Hepatocyte (in vitro differentiated cells): ENCODE data around the gene PTGER2. TPM values are rescaled to one million over a fixed set of nuclear protein-coding genes. Genes with fewer than 3 reads are reported as not detected.

Experiments used
- DNase-seq: peaks from one replicate; pipeline ENCODE4 v3.0.0-alpha.2; 2016; ENCODE audit warnings: low spot score
- H2AFZ ChIP-seq: fragments of 200-600 bp; sonication (generic); 2 replicates; pipeline ENCODE4 v1.6.0; 2016; ENCODE audit warnings: antibody characterized with exemption, mild to moderate bottlenecking
- H3K27ac ChIP-seq: fragments of 200-600 bp; sonication (generic); 2 replicates; pipeline ENCODE4 v1.5.1; 2016; ENCODE audit warnings: mild to moderate bottlenecking
- H3K27me3 ChIP-seq: fragments of 200-600 bp; sonication (generic); 2 replicates; pipeline ENCODE4 v1.6.1; 2016
- H3K36me3 ChIP-seq: fragments of 200-600 bp; sonication (generic); replicated peaks from 2 replicates; pipeline ENCODE4 v1.5.1; 2016; ENCODE audit warnings: low read depth; ENCODE audit not compliant: insufficient read depth
- H3K4me1 ChIP-seq: fragments of 200-600 bp; sonication (generic); 2 replicates; pipeline ENCODE4 v1.5.1; 2016; ENCODE audit warnings: mild to moderate bottlenecking, moderate library complexity; ENCODE audit not compliant: insufficient read depth
- H3K4me2 ChIP-seq: fragments of 200-600 bp; sonication (generic); 2 replicates; pipeline ENCODE4 v1.6.0; 2016
- H3K4me3 ChIP-seq: fragments of 200-600 bp; sonication (generic); 2 replicates; pipeline ENCODE4 v1.5.1; 2016; ENCODE audit warnings: mild to moderate bottlenecking
- H3K79me2 ChIP-seq: fragments of 200-600 bp; sonication (generic); 2 replicates; pipeline ENCODE4 v1.6.0; 2017; ENCODE audit warnings: mild to moderate bottlenecking
- H3K9me2 ChIP-seq: fragments of 200-600 bp; sonication (generic); replicated peaks from 2 replicates; pipeline ENCODE4 v1.6.0; 2017; ENCODE audit warnings: mild to moderate bottlenecking; ENCODE audit not compliant: insufficient read depth
- H3K9me3 ChIP-seq: fragments of 200-600 bp; sonication (generic); 2 replicates; pipeline ENCODE4 v1.5.1; 2016; ENCODE audit warnings: low read depth, mild to moderate bottlenecking
- H4K20me1 ChIP-seq: fragments of 200-600 bp; sonication (generic); 2 replicates; pipeline ENCODE4 v1.6.0; 2016; ENCODE audit warnings: mild to moderate bottlenecking; ENCODE audit not compliant: insufficient read depth, poor library complexity, severe bottlenecking
- EZH2 ChIP-seq: fragments of 200-600 bp; sonication (generic); IDR thresholded peaks from 2 replicates; pipeline ENCODE4 v1.6.1; 2016; ENCODE audit warnings: antibody characterized with exemption, mild to moderate bottlenecking, borderline replicate concordance
- EZH2phosphoT487 ChIP-seq: fragments of 200-600 bp; sonication (generic); IDR thresholded peaks from one replicate; pipeline ENCODE4 v1.6.1; 2018; ENCODE audit warnings: antibody characterized with exemption, mild to moderate bottlenecking, low read depth, moderate library complexity; ENCODE audit not compliant: unreplicated experiment, severe bottlenecking
- WGBS: methylation state at CpG from one replicate; pipeline ENCODE4 v1.1.6; 2016; ENCODE audit warnings: low lambda C conversion rate; ENCODE audit errors: missing lambda C conversion rate; 5-methylcytosine and 5-hydroxymethylcytosine counted together
- polyA plus RNA-seq: library from polyadenylated mRNA; unstranded; fragments of >200 nt; fragmentation: Nextera tagmentation; extraction: Ambion mirVana; gene quantifications from 2 replicates; pipeline ENCODE4 v1.2.1, GENCODE V29; 2016
- total RNA-seq: library from RNA; depleted of rRNA; stranded (reverse); fragments of >200 nt; gene quantifications from 2 replicates; pipeline ENCODE4 v1.2.3, GENCODE V29; 2014
- TF ChIP-seq, protein P1 (sequence below): fragments of 200-600 bp; sonication (generic); IDR thresholded peaks from 2 replicates; pipeline ENCODE4 v1.5.1; 2016; ENCODE audit warnings: antibody characterized with exemption, mild to moderate bottlenecking; ENCODE audit not compliant: poor library complexity

PTGER2 gene
- total and polyA plus RNA-seq, 2 experiments from 2014 or later, result 18.5 to 49.3 TPM

DNA sequence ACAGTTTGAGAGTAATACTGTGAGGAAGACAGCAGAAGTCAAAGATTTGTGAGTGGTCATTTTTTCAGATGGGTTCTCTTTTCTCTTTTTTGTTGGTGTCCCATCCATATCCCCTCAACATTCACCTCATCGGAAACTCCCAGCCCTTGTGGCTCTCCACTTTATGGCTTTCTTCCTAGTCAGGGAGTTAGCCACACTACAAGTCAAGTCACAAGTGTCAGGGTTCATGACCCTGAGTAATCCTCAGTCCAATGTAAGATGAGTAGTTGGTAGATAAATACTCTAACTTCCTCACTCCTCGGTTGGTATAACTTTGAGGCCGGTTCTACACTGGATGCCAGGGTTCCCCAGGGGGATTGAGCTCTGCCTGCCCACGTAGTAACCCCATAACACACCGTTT lies 41.4 kb downstream of the PTGER2 start:
- Histone ChIP-seq H2AFZ (no peak overlapping the region), H3K36me3 (no peaks in the 10 kb centered on the region), H3K79me2 (no peaks in the 10 kb centered on the region), H3K4me1 (peaks cover 15% of the 10 kb centered on the region), H3K9me2 (no peaks in the 10 kb centered on the region), H4K20me1 (no peaks in the 10 kb centered on the region), H3K4me3 (no peak overlapping the region), H3K4me2 (no peak overlapping the region), H3K27me3 (no peaks in the 10 kb centered on the region), H3K9me3 (no peaks in the 10 kb centered on the region), H3K27ac (peak overlapping the region; percentile 36)
- no peak for TF ChIP-seq EZH2phosphoT487
- TF ChIP-seq EZH2, result no peak
- TF ChIP-seq, protein P1, sequence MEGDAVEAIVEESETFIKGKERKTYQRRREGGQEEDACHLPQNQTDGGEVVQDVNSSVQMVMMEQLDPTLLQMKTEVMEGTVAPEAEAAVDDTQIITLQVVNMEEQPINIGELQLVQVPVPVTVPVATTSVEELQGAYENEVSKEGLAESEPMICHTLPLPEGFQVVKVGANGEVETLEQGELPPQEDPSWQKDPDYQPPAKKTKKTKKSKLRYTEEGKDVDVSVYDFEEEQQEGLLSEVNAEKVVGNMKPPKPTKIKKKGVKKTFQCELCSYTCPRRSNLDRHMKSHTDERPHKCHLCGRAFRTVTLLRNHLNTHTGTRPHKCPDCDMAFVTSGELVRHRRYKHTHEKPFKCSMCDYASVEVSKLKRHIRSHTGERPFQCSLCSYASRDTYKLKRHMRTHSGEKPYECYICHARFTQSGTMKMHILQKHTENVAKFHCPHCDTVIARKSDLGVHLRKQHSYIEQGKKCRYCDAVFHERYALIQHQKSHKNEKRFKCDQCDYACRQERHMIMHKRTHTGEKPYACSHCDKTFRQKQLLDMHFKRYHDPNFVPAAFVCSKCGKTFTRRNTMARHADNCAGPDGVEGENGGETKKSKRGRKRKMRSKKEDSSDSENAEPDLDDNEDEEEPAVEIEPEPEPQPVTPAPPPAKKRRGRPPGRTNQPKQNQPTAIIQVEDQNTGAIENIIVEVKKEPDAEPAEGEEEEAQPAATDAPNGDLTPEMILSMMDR, result no peak
- 61% methylated on average over 5 of the region's 5 CpGs for WGBS
- no peak for DNase-seq

DNA sequence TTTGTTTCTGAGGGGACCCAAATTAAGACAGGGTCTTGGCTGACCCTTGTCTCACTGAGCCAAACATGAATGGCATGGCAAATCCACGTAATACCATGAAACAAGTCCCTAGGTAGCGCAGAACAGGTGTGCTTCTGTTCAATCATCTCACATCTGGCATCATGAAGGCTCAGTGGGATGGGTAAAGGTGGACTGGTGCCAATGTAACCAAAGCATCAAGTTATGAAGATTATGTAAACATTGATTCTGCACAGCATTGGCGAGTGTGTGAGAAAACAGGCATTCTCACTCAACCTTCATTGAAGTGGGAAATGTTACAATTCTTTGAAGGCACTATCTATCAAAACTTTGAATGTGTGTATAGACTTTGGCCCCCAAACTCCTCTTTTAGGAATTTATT lies 41.9 kb downstream of the PTGER2 start:
- H3K36me3 ChIP-seq, result no peaks in the 10 kb centered on the region
- 86% methylated on average over 3 of the region's 3 CpGs for WGBS

DNA sequence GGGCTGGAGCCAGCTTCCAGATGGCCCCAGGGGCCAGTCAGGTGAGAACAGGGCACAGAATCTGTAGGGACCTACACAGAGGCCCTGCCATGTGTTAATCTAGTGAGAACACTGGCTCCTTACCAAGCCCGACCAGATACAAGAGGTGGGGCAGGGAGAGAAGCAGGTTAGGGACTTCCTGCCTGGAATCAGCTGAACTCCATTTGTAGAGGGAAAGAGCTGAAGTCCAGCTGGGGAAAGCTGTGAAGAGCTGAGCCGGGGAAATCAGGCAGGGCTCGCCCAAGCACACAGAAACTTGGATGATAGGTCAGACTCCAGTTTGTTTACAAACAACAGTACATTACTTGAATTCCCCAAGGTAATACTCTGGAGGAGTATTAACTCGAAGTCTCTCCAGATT lies 46.7 kb downstream of the PTGER2 start:
- Histone ChIP-seq H3K4me1 (peaks cover 13% of the 10 kb centered on the region), H2AFZ (no peak overlapping the region), H4K20me1 (no peaks in the 10 kb centered on the region), H3K4me2 (peak overlapping the region; percentile 2), H3K27ac (peak overlapping the region; percentile 33), H3K9me3 (no peaks in the 10 kb centered on the region), H3K4me3 (no peak overlapping the region), H3K9me2 (no peaks in the 10 kb centered on the region), H3K79me2 (no peaks in the 10 kb centered on the region), H3K36me3 (no peaks in the 10 kb centered on the region), H3K27me3 (no peaks in the 10 kb centered on the region)
- DNase-seq, result peak; percentile 30
- 47% methylated on average over 4 of the region's 4 CpGs for WGBS
- TF ChIP-seq EZH2 (no peak), EZH2phosphoT487 (no peak)
- TF ChIP-seq, protein P1, result no peak

More for the DNA sequence above, 41.9 kb downstream of the PTGER2 start:
- no peak for DNase-seq
- Histone ChIP-seq H4K20me1 (no peaks in the 10 kb centered on the region), H3K79me2 (no peaks in the 10 kb centered on the region), H3K4me2 (no peak overlapping the region), H3K27ac (no peak overlapping the region), H3K27me3 (no peaks in the 10 kb centered on the region), H3K4me3 (no peak overlapping the region), H2AFZ (no peak overlapping the region), H3K9me3 (no peaks in the 10 kb centered on the region), H3K4me1 (peaks cover 16% of the 10 kb centered on the region), H3K9me2 (no peaks in the 10 kb centered on the region)
- TF ChIP-seq, protein P1, result no peak
- TF ChIP-seq EZH2phosphoT487 (no peak), EZH2 (no peak)
